ENCODE data around the gene CLPX. TPM values are rescaled to one million over a fixed set of nuclear protein-coding genes. Genes with fewer than 3 reads are reported as not detected.

CLPX gene
- total RNA-seq: 29.9 and 47.5 TPM in 2 replicates

DNA sequence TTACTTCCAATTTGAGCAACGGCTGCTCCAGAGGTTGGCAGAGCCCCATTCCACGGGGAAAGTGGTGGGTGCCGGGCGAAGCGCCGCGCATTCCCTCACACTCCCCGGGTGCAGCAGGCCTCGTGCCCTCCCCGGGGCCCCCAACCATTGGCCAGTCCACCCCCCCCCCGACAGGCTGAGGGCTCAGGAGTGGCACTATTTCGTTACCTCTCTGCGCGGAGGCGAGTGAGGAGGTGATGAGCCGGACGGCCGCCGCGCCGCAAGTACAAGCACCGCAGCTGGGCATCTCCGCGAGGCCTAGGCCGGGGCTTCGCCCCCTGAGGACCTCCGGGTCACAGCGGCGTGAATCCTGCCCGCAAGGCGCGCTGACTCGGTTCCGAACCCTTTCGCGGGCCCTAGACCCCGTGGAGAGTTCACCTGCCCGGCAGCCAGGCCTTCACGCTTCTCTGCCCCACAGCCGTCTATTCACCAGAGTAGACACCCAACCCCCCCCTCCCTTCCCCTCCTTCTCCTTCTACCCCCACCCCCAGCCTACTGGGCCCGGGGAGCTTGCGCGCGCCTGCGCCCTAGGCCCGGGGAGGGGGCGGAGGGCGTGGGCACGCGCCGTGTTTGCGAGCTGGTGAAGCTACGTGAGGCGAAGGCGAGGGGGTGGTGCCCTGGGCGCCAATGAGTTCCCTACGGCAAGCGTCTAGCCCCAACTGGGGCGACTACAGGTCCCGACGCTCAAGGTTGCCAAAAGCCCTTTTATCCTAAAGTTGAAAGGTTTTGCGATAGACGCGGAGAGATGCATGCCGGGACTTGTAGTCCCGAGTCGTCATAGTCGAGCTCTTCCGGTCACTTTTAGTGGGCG is at the start of gene CLPX:
TSS of gene CLPX (minus strand) at position 475 of the 850 bp plus-strand sequence. CDS start at position 286, 189 bp downstream.

DNA sequence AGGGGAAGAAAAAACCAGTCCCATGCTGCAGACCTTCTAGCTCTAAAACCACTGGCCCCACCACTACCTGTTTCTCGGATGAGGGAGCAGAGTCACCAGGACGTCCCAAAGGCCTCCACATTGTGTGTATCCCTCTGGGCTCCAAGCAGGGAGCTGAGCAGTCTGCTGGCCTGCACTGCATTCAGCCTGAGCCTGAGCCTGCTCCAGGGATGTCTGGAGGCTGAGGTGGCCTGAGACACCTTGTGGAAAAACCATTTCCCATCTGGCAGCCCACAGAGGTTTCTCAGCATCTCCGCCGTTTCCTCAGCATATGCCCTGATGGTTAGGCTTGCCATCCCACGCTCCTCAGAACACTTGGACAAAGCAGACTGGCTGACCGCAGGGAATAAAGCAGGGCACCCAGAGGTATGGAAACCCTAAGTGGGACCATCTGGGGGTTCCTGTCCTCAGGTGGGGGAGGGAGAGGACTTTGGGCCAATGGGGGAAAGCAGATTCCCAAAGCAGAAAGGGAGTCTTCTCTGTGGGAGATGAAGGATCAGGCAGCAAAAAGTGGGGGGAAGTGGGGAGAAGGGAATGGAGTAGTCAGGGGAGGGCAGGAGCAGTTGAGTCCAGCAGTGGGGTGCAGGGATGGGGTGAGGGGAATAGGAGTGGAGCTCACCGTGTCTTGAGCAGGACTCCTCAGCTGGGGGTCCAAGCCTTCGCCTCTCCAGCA is 25.8 kb upstream of the CLPX start, which contains the start of gene CILP:
TSS of gene CILP (minus strand) at position 704 of the 712 bp plus-strand sequence. CDS start 1,718 bp downstream, outside the sequence.

DNA sequence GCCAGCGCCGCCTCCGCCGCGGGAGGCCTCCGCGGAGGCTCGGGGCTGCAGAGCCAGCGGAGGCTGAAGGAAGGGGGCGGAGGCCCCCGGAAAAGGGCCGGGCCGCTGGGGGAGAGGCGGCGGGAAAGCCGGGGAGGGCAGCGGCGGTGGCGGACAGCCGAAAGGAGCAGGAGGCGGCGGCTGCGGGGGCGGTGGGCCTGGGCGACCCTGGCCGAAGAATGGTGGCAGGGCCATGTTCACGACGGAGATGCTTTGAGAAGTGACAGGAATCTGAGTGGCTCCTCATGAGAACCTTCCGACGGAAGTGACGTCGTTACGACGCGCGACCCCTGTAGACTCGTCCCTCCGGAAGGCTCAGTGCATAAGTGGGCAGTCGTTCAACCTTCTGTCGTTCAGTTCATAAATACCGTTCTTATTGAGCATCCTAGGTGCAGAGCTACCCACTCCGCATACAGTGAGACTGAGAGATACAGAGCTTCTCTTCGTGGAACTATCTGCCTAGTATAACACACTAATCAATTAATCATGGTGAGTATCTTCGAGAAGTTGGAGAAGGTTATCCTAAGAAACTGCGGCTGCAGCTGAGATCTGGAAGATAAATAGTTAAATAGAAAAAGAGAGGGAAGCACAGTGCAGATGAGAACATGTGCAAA is 51.5 kb downstream of the CLPX start, which contains the start of gene PDCD7:
TSS of gene PDCD7 (minus strand) at position 261 of the 653 bp plus-strand sequence. CDS start at position 234, 27 bp downstream.

DNA sequence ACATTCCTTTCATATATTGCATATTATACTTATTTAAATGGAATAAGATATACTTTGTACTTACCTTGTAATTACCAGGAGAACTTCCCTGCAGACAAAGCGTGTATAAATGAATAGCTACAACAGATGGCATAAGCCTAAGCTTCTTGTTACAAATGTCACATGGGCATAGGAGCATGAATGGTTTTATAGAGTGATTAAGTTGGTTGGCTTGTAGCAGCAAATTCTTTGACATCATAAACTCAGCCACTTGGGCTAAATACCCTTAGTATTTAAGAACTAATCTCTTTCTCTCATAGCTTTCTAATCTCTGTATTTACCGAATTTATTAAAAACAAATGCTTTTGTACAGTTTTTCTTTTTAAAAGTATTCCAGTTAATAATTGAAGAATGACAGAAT is 70.1 kb downstream of the CLPX start, which contains the start of gene UBAP1L:
TSS of gene UBAP1L (minus strand) at position 115 of the 400 bp plus-strand sequence. CDS start 8,985 bp downstream, outside the sequence.

Other genes starting within 250 kb of the CLPX start
- 62.5 and 73.0 TPM in 2 replicates for gene SPG21, start 195.4 kb downstream of the CLPX start, total RNA-seq
- 27.0 and 27.9 TPM in 2 replicates for gene MTFMT, start 155.7 kb downstream of the CLPX start, total RNA-seq
- gene SLC51B, start 140.0 kb downstream of the CLPX start, total RNA-seq: not detected in 2 replicates
- gene RASL12, start 117.4 kb downstream of the CLPX start, total RNA-seq: 0.19 and 1.1 TPM in 2 replicates
- not detected in 2 replicates for gene KBTBD13, start 108.6 kb downstream of the CLPX start, total RNA-seq
- 0.96 and 1.1 TPM in 2 replicates for gene UBAP1L, start 70.1 kb downstream of the CLPX start, total RNA-seq
- gene PDCD7, start 51.5 kb downstream of the CLPX start, total RNA-seq: 13.0 and 24.9 TPM in 2 replicates
- gene CILP, start 26.1 kb upstream of the CLPX start, total RNA-seq: under 0.01 TPM in 1 of 2 replicates, not detected in the other
- 1.9 and 2.0 TPM in 2 replicates for gene PARP16, start 101.5 kb upstream of the CLPX start, total RNA-seq
- not detected in 2 replicates for gene RNU5A-1, start 110.7 kb upstream of the CLPX start, total RNA-seq
- gene RNU5B-1, start 119.3 kb upstream of the CLPX start, total RNA-seq: not detected in 2 replicates
- not detected in 2 replicates for gene IGDCC3, start 192.7 kb upstream of the CLPX start, total RNA-seq
- 0.19 and 0.85 TPM in 2 replicates for gene IGDCC4, start 237.6 kb upstream of the CLPX start, total RNA-seq

Data from regular cardiac myocyte (primary cell).